Epidermal melanocyte (primary cell): ENCODE results near the gene SLX4IP.
"Not testable (repeated sequence)": the region's sequence is repeated elsewhere in the genome, so short reads cannot be mapped to it uniquely, and the experiment has no call there.

Source experiments
- DNase-seq: peaks from one replicate; pipeline ENCODE4 v3.0.0; 2011; ENCODE audit warnings: low spot score; ENCODE audit not compliant: insufficient read length

Gene SLX4IP

DNA sequence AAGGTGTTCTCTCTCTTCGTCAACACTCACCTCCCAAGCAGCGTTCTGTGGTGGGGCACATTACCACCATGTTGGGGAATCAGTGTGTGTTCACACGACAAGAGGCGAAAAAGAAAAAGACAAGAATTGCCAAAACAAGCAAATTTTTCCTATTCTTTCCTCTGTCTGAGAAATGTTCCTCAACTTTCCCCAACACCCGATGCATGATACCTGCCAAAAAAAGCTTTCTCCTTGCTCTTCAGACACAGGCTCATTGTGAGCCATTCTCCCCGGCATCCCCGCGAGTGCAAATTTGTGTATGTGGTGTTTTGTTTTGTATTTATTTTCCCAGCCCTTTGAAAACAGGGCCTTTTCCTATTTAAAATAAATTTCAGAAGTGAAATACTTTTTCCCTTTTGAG, 137.7 kb downstream of the SLX4IP start:
- DNase-seq: no peak

GRCh38 chr20:10573273-10573950, 138.3 kb downstream of the SLX4IP start:
- DNase-seq: no peak

- DNase-seq: no peak
Observed at GRCh38 chr20:10573951-10574339, 138.8 kb downstream of the SLX4IP start.

- DNase-seq: no peak
Observed at GRCh38 chr20:10576411-10577090, 141.4 kb downstream of the SLX4IP start.

DNA sequence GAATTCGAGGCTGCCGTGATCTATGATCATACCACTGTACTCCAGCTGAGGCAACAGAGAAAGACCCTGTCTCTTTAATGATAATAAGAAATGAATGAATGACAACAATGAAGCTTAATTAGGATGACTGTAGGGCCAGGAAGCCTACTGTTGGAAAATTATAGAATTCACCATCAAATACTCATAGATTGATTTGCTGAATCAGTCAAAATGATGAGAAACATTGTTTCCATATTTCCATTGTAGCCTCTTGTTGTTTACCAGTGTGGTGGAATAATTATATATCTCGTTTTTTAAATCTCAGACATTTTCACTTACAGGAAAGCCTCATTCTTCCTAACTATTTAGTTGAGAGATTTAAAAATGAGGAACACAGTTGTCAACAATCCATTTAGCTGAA, 142.5 kb downstream of the SLX4IP start:
- no peak for DNase-seq

DNA sequence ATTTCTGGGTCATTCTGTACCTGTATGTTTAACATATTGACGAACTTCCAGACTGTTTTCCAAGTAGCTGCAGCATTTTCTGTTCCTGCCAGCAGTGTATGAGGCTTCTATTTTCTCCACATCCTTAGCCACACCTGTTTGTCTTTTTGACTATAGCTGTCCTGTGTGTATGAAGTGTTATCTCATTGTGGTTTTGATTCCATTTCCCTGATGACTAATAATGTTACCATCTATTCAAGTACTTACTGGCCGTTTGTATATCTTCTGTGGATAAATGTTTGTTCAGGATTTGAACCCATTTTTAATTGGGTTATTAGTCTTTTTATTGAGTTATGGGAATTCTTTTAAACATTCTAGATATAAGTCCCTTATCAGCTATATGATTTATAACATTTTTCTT, 143.5 kb downstream of the SLX4IP start:
- DNase-seq: no peak

- DNase-seq: no peak
Observed at GRCh38 chr20:10579942-10580341, 144.8 kb downstream of the SLX4IP start.

DNA sequence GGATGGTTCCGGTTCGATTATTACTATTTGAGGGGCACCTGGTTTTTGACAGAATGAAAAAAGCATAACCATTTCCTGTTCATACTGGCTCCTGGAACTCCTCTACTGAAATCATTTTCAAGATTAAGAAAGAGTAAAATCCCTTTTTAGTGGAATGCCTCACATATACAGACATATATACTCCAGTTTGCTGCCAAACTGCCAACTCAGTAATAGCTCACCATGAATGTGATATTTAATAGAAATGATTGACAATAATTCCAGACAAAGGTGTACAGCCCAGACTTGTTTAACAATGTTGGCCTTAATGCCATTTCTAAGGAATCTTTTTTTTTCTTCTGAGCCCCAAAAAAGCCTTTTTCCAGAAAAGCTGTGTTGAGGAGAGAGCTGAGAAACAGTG, 145.6 kb downstream of the SLX4IP start:
- DNase-seq: no peak

DNA sequence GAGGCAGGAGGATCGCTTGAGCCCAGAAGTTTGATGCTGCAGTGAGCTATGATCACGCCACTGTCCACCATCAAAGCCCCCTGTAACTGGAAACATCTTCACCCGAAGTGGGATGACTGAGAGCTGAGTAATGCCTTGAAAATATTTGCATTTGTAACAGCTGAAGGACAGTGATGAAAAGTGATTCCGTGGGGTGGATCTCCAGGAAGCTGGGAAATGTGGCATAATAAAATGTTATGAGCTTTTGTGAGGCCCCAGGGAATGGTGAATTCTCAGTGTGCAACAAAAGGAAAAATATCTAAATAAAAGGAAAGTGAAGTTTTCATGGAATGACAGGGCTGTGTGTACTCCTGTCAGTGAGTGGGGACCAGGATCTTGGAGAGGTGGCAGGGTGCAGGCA, 146.7 kb downstream of the SLX4IP start:
- peak; percentile 41 for DNase-seq

DNA sequence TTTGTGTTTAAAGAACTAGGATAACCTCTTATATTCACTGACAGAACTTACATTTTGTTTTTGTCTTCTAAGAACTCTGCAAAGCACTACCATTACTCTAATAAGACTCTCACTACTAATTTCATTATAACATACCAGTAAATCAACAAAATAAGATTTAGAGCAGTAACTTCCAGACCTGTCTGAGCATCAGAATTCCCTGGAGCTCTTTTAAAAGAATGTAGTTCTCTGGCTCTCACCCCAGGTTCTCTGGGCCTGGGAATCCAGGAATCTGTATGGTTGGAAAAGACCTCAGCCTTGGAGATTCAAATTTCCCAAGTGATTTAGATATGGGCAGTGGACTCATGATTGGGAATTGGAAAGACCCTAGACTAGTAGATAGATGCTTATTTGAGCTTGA, 149.3 kb downstream of the SLX4IP start:
- no peak for DNase-seq

DNA sequence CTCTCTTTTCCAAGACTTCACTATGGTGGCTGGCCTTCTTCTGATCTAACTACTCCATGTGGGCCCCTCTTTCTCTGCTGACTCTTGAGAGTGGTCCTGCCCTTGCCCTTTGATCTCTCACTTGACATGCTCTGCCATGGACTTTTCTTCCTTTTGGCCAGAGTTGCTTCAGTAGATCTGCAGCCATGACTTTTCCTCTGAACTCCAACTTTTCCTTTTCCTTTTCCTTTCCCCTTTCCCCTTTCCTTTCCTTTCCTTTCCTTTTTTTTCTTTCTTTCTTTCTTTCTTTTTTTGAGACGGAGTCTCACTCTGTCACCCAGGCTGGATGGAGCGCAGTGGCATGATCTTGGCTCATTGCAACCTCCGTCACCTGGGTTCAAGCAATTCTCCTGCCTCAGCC, 150.2 kb downstream of the SLX4IP start:
- DNase-seq: no peak

- no peak for DNase-seq
Observed at GRCh38 chr20:10586296-10586695, 151.2 kb downstream of the SLX4IP start.

- DNase-seq: not testable (repeated sequence)
Observed at GRCh38 chr20:10590446-10590845, 155.3 kb downstream of the SLX4IP start.

DNA sequence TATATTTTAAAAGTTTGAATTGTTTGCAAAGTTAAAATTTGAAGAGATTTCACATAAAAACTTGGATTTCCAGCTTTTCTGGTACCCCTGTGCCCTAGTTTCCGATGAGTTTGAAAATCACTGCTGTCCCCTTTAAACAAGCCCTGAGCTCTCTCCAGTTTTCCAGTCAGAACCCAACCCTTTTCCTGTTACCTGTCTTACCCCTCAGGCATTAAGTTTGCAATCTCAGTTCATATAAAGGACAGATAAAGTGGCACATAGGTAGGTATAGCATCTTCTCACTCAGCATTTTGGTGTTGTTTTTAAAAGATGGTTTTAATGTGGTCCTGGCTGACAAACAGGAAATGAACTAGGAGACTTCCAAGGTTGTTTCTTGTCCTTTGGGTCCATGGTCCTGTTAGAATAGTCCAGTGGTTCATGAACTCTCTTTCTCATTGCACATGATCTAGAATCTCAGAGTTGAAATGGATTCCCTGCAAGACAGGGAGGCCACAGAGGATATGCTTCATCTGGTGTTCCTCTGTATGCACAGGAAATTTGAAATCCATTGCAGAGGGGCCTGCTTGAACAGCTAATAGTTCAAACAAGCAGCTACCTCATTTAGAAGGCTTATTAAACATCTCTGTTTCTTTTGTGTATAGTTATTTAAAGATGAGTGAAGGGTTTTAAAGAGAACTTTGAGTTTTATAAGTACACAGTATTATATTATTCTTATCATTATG, 156.0 kb downstream of the SLX4IP start:
- DNase-seq: no peak

DNA sequence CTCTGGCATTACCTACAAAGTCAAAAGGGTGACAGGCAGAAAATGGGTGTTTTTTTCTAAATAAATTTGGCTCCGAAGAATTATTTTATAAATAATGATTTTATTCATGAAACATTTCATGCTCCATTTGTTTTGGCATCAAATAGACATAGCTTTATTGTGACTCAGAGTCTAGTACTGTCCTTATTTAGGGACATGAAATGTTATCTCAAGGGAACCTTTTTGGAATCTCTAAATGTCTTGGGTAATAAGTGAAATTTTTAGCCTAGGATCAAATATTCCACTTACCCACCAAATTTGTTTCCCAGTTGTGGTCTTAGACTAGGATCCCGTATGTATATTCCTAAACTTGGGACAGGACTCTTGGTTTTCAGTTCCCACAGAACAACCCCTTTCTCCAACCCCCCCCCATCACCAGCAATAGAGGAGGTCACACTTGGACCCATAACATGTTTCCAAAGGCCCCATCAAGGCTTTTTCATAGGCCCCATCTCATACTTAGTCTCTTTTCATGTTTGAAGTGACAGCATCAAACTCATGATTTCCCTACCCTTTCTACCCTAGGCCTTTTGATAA, 156.9 kb downstream of the SLX4IP start:
- DNase-seq: no peak

GRCh38 chr20:10594296-10594868, 159.3 kb downstream of the SLX4IP start:
- DNase-seq: no peak

DNA sequence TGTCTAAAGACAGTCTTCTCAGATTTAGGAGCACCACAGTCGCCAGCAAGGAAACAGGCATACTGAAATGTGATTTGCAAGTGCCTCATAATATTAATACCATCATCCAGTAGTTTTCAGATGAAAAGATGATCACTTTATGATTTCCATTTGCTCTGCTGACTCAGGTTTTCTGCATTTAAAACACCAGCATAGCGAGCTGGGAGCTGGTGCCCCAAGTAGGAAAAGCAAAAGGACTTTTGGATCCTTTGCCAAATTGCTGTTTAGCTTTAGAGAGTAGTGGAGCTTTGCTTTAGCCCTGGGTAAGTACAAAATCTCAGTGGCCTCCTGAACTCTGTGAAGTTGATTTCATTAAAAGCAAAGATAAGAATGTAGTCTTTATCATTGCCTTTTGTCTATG, 160.2 kb downstream of the SLX4IP start:
- no peak for DNase-seq

- no peak for DNase-seq
Observed at GRCh38 chr20:10595985-10596384, 160.9 kb downstream of the SLX4IP start.

GRCh38 chr20:10596710-10597121, 161.6 kb downstream of the SLX4IP start:
- DNase-seq: no peak

DNA sequence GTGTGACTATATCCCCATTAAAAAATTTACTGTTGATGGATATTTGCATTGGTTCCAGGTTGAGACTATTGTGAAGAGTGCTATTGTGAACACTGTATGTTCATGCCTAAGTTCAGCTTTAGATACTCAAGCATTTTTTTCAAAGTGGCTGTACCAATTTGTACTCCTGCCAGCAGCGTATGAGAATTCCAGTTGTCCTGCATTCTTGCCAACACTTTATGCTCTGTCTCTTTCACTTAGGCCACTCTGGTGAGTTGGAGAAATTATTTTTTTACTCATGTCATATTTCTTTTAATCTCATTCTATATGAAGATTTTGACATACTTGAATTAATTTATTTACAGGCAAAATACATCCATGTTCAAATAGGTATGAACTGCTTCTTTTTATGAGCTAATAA, 162.5 kb downstream of the SLX4IP start:
- DNase-seq: no peak

GRCh38 chr20:10602221-10602871, 167.2 kb downstream of the SLX4IP start:
- no peak for DNase-seq
